Activated CD4-positive, alpha-beta T cell treated with anti-CD3 and anti-CD28 coated beads, Interleukin-10, Interleukin-2, amounts not matched to agents 100 ng/mL and 50 ng/mL, durations not matched to agents 16 hours and 8 hours (primary cell): Measurements from ENCODE around the gene ASAP2.

Experiments
- DNase-seq: peaks from one replicate; pipeline ENCODE4 v3.0.0-alpha.2; 2020

ASAP2 gene

GRCh38 chr2:9300829-9301453 lies 94.3 kb downstream of the ASAP2 start:
- DNase-seq: no peak

- no peak for DNase-seq
These were observed 96.1 kb downstream of the ASAP2 start for GRCh38 chr2:9302755-9303154.

- no peak for DNase-seq
These were observed 97.1 kb downstream of the ASAP2 start for GRCh38 chr2:9303528-9304225.

GRCh38 chr2:9306911-9307310 lies 100.3 kb downstream of the ASAP2 start:
- DNase-seq: no peak

- DNase-seq: no peak
These were observed 100.9 kb downstream of the ASAP2 start for GRCh38 chr2:9307535-9307934.

GRCh38 chr2:9308186-9308955 lies 101.8 kb downstream of the ASAP2 start:
- DNase-seq: no peak

GRCh38 chr2:9309147-9309546 lies 102.5 kb downstream of the ASAP2 start:
- DNase-seq: no peak

- no peak for DNase-seq
These were observed 103.8 kb downstream of the ASAP2 start for GRCh38 chr2:9310377-9310776.

GRCh38 chr2:9310798-9311197 lies 104.2 kb downstream of the ASAP2 start:
- no peak for DNase-seq

- no peak for DNase-seq
These were observed 104.9 kb downstream of the ASAP2 start for GRCh38 chr2:9311488-9311887.

GRCh38 chr2:9312591-9312990 lies 106.0 kb downstream of the ASAP2 start:
- no peak for DNase-seq

GRCh38 chr2:9313443-9313842 lies 106.8 kb downstream of the ASAP2 start:
- no peak for DNase-seq

- DNase-seq: no peak
These were observed 108.8 kb downstream of the ASAP2 start for GRCh38 chr2:9315280-9315847.

GRCh38 chr2:9317559-9317958 lies 110.9 kb downstream of the ASAP2 start:
- no peak for DNase-seq

GRCh38 chr2:9318461-9319337 lies 112.1 kb downstream of the ASAP2 start:
- no peak for DNase-seq

- no peak for DNase-seq
These were observed 112.7 kb downstream of the ASAP2 start for GRCh38 chr2:9319338-9319715.

GRCh38 chr2:9322576-9322975 lies 116.0 kb downstream of the ASAP2 start:
- no peak for DNase-seq

GRCh38 chr2:9325428-9325827 lies 118.8 kb downstream of the ASAP2 start:
- DNase-seq: no peak

- no peak for DNase-seq
These were observed 120.4 kb downstream of the ASAP2 start for GRCh38 chr2:9326975-9327374.

GRCh38 chr2:9327873-9328352 lies 121.3 kb downstream of the ASAP2 start:
- no peak for DNase-seq

GRCh38 chr2:9328931-9329330 lies 122.3 kb downstream of the ASAP2 start:
- no peak for DNase-seq

- DNase-seq: no peak
These were observed 122.9 kb downstream of the ASAP2 start for GRCh38 chr2:9329497-9329896.
